AG09319 (cell line): ENCODE measurements around the gene ZDHHC14.
A peak's percentile ranks its signal among the peaks of the same experiment; 100 is the strongest.

ENCODE experiments used
- DNase-seq: peaks from one replicate; pipeline ENCODE4 v3.0.0-alpha.2; 2010; ENCODE audit warnings: low read depth; ENCODE audit errors: extremely low read depth
- TF ChIP-seq, protein P1 (sequence below): IDR thresholded peaks from 2 replicates; pipeline ENCODE4 v1.5.1; 2011; ENCODE audit warnings: low read depth, mild to moderate bottlenecking, inconsistent platforms, low read length, moderate library complexity

Gene ZDHHC14

DNA sequence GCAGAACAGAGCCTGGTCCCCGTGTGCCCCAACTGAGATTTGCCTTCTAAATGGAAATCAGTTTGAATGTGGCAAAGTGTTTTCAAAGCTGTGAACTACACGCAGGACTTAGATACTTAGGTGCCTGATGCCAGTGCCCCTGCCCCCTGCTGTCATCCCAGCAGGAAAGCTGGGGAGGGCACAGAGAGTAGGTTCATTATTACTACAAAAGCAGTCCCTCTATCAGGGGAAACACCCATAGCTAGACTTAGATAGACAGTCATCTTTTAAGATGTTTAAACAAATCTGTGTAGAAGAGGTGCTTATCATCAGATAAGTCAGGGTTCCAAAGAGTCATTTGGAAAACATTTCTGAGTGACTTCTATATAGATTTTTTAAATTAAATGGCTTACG, 287.0 kb downstream of the ZDHHC14 start:
- DNase-seq: no peak
- TF ChIP-seq, protein P1, sequence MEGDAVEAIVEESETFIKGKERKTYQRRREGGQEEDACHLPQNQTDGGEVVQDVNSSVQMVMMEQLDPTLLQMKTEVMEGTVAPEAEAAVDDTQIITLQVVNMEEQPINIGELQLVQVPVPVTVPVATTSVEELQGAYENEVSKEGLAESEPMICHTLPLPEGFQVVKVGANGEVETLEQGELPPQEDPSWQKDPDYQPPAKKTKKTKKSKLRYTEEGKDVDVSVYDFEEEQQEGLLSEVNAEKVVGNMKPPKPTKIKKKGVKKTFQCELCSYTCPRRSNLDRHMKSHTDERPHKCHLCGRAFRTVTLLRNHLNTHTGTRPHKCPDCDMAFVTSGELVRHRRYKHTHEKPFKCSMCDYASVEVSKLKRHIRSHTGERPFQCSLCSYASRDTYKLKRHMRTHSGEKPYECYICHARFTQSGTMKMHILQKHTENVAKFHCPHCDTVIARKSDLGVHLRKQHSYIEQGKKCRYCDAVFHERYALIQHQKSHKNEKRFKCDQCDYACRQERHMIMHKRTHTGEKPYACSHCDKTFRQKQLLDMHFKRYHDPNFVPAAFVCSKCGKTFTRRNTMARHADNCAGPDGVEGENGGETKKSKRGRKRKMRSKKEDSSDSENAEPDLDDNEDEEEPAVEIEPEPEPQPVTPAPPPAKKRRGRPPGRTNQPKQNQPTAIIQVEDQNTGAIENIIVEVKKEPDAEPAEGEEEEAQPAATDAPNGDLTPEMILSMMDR: no peak

DNA sequence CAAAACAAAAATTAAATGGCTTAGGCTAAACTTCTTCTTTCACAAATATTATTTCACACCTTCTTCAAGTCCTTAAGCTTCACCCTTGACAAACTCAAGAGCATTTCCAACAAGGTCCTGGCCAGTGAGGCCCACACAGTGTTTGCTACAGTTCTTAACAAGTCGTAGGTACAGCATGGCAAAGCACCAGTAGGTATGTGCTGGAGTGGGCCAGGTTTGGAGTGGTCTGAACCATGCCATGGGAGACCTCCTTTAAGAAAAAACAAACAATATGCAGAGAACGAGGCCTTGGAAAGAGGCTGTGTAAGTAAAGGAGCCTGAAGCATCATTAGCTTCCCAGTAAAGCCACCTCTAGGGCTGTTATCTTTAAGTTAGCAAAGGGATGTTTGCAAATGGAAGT, 287.7 kb downstream of the ZDHHC14 start:
- DNase-seq: no peak
- TF ChIP-seq, protein P1: no peak

GRCh38 chr6:157669323-157669722, 288.3 kb downstream of the ZDHHC14 start:
- DNase-seq: no peak
- TF ChIP-seq, protein P1: no peak

DNA sequence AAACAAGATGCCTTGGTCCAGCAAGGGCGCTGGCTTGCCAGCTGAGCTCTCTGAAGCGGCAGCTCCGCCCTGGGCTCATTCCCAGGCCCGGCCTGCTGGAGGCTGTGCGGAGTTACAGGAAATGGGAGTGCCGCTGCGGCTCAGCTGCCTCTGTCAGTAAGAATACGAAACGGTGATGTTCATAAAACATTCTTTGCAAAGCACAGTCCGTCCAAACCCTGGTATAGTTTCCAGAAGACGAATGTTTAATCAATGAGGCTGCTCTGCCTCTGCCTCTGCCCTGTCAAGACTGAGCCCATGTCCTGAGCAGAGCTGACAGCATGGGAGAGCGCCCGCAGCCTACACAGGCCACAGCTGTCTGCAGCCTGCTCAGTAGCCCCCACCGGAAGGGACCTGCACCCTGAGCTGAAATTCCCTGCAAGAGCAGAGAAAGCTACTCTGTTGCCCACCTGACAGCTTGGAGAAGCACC, 288.8 kb downstream of the ZDHHC14 start:
- DNase-seq: peak; percentile 61
- TF ChIP-seq, protein P1: peak; percentile 34

DNA sequence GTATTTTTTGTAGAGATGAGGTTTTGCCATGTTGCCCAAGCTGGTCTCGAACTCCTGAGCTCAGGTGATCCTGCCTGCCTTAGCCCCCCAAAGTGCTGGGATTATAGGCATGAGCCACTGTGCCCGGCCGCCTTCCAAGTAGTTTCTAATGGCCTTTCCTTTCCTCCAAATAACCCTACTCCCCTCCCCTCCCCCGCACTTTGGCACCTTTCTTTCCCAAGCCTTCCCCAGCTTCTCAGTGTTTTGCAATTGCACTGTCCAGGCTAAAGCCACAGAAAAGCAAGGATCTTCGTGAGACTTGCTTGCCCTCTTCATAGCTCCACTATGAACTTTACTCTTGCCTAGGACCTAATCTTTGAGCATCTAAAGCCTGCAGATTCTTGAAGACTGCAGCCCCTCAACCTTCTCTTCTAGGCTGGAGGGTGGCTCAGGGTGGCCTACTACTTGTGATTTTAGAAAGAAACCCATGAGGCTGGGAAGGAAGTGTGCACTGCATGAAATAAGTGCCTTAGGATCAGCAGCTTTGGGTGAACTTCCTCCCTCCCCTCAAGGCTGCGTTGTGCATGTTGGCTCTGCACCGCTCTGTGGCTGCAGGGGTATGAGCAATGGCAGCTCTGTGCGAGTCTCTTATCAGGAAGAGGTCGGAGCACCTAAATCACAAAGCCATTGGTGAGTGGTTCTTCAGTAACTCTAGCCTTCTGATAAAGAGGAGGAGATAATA, 289.6 kb downstream of the ZDHHC14 start:
- TF ChIP-seq, protein P1: no peak

DNA sequence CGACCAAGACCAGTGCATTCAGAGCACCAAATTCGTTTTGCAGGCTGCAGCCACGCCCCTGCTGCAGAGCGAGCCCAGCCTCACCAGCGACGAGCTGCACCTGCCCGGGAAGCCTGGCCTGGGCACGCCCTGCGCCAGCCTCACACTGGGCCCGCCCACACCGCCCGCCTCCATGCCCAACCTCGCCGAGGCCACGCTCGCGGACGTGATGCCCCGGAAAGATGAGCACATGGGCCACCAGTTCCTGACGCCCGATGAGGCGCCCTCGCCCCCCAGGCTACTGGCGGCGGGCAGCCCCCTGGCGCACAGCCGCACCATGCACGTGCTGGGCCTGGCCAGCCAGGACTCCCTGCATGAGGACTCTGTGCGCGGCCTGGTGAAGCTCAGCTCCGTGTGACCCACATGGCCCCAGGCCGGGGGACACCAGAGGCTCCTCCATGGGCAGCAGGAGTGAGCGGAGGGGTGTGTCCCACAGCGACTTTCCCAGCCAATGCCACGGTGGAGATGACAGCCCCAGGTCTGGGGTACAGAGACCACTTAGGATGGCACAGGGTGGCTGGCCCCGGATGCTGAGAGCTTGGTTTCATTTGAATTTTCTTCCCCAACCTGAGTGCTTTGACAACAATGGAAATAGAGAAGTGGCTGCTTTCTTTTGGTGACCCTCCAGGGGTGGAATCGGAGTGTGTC, 291.9 kb downstream of the ZDHHC14 start:
- TF ChIP-seq, protein P1: no peak
- DNase-seq: no peak

More for the DNA sequence above, 289.6 kb downstream of the ZDHHC14 start:
- DNase-seq: no peak

GRCh38 chr6:157673596-157673995, 292.6 kb downstream of the ZDHHC14 start:
- no peak for DNase-seq
- TF ChIP-seq, protein P1: no peak
